HG03442 (cell line): Measurements from ENCODE around the gene MORF4L1.

Source experiments
- ATAC-seq: cut with Tn5 transposase; IDR thresholded peaks from one replicate; pipeline ENCODE4 v1.9.1; 2021; ENCODE audit warnings: mild to moderate bottlenecking, moderate library complexity; ENCODE audit not compliant: unreplicated experiment

Gene MORF4L1

DNA sequence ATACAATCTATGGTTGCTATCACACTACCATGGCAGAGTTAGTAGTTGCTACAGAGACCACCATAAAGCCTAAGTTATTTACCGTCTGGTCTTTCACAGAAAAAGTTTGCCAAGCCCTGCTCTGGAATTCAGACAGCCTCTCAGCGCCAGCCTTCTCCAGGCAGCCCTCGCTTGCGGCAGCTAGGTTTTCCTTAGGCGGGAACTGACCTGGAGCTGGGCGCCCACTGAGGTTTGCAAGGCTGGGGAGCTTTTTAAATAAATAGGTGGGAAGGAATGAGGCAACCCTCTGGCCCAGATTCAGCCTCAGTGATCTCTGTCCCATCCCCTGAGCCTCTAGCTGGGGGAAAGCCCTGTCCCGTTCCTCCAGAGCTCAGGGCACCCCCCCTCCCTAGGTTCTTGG lies 71.0 kb downstream of the MORF4L1 start:
- no peak for ATAC-seq

DNA sequence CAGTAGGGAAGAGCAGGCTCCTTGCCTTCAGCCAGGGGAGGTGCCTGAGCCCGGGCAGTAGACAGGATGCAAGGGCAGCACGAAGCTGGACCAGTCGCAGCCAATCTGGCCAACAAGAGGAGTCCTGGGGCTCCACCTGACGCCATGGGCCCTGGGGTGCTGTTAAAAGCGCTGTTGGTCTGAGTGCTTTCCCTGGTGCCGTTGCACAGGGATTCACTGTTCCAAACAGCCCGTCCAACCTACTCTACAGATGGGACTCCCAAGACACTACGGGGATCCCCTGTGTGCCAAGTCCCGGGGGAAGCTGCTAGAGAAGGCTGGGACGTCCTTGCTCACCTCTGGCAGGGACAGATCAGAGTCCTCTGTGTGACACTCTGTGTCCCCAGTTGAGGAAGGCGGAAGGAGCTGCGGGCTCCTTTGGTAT lies 71.5 kb downstream of the MORF4L1 start:
- ATAC-seq = peak; percentile 18

DNA sequence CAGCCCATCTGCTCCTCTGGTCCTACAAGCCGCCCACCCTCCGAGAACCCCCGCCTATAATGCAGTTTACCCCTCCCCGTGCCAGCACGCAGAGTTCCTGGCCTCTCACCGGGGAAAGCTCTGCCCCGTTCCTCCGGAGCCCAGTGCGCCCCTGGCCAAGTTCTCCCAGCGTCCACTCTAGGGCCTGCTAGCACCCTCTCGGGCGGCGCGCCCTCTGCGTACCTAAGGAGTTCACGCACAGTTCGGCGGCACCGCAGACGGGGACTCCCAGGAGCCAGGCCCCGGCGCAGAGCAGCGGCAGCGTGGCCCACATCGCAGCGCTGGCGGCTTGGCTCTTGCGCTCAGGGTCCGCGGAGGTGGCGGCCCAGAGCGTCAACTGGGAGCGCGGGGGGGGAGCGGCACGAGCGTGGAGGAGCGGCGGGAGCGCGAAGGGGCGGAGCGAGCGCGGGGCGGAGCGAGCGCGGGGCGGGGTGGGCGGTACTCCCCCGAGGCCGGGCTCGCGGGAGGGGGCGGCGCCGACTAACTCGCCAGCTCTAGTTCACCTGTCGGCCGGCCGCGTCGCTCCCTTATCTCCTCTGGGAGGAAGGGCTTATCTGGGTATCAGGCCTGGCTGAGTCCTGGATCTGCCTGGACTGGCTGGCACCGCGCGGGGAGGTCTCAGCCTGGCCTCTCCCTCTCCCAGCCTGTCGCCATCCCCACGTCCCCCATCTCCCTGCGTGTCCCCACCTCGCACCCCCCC lies 72.1 kb downstream of the MORF4L1 start, which contains the start of gene CTSH:
CTSH (minus strand) TSS at position 378 of the 739 bp plus-strand sequence; CDS start at position 313, 65 bp downstream.
- ATAC-seq = peak; percentile 59

GRCh38 chr15:78946493-78946892 lies 73.8 kb downstream of the MORF4L1 start:
- no peak for ATAC-seq

GRCh38 chr15:78947506-78947905 lies 74.8 kb downstream of the MORF4L1 start:
- ATAC-seq = no peak
